Measurements from ENCODE around the gene ZC3H18. TPM values are rescaled to one million over a fixed set of nuclear protein-coding genes. Genes with fewer than 3 reads are reported as not detected.

ZC3H18 gene
- total RNA-seq, 1 donor from 2014 or later: 12.0 TPM

DNA sequence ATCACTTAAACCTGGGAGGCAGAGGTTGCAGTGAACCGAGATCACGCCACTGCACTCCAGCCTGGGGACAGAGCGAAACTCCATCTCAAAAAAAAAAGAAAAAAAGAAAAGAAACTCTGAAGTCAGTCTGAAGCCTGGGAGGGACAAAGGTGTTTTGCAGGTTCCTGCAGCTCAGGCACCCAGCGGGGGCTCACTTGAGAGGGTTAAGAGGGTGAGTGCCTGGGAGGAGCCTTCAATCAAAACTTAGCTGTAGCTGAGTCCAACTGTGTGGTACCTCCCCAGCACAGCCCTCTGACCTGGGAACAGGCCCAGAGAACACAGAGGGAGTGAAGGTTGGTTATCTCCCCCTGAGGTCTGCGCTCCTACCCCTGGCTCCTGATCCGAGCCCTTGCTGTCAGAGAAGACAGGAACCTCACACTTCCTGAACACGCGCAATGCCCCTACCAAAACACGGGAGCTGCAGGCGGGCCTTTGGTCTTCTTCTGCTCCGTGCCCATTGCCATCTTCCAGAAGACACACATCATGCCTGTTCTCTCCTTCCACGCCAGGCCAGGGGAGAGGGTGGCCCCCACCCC, 20.4 kb upstream of the ZC3H18 start:
- no peak for DNase-seq

DNA sequence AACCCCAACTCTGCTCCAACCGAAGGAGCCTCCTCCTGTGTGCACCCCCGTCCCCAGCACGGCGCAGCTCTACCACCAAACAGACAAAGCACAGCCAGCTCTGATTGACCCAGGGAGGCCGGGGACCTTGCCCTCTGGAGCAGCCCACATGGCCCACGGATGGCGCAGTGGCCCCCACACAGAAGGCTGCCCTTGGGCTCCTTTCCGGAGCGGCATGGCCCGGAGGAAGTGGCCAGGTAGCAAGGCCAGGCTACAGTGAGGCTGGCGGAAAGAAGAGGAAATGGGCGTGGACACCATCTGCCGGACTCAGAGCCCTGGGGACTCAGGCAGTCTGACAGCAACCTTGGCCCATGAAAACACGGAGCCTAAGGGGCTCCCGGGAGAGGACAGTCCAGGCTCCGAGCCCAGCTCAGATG, 19.9 kb upstream of the ZC3H18 start:
- no peak for DNase-seq

DNA sequence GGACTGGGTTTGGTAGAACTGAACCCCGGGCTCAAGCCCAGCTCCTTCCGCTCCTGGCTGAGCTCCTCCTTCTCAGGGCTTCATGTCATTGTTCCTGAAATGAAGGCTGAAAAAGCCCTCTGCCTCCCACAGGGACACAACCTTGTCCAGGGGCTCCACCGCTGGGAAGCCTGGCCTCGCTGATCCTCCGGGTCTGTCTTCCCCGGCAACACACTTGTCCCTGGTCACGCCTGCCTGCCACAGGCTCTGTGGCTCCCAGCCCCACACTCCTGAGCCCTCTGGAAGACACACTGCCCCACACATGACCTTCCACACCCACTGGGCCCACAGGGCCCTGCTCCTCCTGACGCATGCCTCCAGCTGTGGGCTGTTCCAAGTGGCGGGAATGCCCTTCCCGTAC, 18.0 kb upstream of the ZC3H18 start:
- no peak for DNase-seq

DNA sequence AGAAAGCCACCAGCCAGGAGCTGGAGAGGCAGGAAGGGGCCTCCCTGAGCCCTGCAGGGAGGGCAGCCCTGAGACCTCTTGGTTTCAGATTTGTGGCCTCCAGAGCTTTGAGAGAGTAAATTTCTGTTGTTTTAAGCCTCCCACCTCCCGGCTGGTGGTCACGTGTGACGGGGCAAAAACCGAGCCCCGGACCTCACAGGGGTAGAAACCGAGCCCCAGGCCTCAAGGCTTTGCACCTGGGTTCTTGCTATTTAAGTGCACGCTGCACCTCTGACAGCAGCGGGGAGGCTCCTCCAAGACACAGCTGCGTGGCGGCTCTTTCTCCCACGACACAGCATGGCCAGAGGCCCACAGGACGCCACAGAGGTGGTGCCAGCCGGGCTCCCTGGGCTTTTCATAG, 17.4 kb upstream of the ZC3H18 start:
- DNase-seq: no peak

DNA sequence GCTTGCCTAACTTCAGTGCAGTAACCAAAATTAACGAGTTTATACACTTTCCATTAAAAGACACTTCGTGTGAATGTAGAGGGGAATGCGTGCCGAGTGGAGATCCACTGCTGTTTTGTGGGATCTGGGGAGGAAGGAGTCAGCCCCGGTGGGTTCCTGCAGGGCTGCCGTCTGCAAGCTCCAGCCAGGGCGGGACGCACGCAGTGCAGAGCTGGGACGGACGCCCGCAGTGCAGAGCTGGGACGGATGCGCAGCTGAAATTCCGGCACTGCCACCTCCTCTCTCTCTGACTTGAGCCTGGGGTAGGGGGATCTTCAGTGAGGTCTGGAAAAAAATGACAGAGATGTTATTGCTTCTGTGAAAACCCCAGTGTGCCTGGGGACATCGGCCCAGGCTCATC, 16.5 kb upstream of the ZC3H18 start:
- no peak for DNase-seq

DNA sequence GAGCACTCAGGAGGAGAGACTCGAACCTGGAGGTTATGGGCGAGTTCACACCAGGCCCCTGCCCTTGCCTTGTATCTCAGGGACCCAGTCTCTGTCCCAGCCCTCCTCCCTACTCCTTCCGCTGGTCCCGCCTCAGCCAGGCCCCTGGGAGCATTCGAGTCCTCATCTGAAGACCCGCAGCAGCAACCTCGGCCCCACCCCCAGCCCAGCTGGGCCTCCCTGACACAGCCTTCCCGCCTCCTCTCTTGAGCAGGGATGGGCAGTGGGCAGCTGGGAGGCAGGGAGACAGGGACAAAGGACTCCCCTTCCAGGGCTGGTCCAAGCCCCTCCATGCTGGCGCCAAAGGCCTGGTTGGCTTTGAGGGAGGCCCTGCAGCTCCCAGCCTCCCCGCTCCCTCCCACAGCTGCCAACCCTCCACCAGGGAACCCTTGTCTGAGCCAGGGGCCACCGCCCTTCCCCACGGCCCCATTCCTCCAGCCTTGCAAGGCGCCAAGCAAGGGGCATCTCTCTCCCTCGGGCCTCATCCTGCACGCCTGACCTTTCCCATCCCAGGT, 15.4 kb upstream of the ZC3H18 start:
- no peak for DNase-seq

DNA sequence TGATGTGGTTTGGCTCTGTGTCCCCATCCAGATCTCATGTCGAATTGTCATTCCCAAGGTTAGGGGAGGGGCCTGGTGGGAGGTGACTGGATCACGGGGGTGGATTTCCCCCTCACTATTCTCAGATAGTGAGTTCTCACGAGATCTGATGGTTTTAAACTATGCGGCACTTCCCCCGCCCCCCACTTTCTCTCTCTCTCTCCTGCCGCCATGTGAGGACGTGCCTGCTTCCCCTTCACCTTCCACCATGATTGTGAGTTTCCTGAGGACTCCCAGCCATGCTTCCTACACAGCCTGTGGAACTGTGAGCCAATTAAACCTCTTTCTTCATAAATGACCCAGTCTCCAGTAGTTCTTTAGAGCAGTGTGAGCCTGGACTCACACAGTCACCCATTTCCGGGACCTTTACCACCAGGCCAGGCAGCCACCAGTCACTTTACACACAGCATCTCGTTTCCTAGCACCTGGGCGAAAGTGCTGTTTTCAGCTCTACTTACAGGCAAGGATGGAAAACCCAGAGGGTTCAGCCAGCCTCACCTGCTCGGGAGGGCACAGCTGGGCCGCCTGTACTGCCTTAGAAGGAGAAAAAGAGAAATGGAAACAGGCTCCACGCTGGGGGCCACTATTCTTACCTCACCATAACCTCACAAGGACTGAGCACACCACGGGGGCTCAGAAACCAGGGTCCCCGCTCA, 13.8 kb upstream of the ZC3H18 start:
- no peak for DNase-seq

DNA sequence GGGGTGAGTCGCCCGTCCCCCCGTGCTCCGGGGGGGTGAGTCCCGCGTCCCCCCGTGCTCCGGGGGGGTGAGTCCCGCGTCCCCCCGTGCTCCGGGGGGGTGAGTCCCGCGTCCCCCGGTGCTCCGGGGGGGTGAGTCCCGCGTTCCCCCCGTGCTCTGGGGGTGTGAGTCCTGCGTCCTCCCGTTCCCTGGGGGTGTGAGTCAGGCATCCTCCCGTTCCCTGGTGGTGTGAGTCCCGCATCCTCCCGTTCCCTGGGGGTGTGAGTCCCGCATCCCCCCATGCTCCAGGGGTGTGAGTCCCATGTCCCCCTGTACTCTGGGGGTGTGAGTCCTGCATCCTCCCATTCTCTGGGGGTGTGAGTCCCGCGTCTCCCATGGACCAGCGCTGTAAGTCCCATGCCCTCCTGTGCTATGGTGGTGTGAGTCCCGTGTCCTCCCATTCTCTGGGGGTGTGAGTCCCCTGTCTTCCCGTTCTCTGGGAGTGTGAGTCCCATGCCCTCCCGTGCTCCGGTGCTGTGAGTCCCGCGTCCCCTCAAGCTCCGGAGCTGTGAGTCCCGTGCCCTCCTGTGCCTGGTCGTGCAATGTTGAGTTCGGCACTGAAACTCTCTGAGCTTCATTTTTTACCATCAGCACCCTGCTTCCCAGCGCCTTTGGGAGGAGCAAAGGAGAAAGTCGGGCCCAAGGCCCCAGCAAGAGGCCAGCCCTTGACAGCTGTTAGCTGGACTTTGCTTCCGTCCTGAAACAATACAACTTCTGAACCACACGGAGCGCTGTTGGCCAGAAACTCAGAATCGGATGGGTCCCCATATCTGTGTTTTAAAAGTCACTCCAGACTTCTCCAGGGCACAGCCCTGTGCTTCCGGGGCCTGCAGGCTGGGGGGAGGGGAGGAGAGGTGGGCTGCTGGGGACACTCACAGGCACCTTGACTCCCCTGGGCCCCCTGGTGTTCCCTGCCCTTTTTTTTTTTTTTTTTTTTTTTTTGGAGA, 11.5 kb upstream of the ZC3H18 start:
- DNase-seq: no peak

DNA sequence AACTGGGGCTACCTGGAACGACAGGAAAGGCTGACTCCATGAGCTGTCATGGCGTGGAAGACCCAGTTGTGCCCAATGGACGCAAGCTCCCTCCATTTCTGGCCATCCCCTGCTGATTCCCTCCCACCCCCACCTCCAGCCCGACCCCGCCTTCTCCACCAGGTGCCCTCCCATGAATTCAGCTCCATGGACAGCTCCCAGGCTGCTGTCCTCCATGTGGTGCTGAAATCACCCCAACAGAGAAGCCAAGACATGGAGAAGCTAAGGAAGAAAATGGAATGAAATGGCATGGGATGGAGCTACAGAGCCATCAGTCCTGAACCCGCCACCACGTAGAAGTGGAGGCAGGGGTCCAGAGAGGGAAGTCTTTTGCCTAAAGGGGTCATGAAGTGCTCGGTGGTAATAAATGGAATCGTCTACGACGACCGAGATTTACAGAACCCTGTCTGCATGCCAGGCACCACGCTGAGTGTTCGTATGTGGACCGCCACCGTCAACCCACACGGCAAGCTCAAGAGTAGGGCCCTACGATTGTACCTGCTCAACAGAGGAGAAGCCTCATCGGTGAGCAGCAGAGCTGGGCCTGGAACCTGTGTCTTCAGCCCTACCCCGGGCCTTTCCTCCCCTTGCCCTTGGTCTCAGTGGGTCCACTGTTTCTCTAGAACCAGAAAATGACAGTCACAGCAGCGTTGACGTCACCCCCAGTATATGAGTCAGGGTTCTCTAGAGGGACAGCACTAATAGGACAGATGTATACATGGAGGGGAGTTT, 9.3 kb upstream of the ZC3H18 start:
- DNase-seq: no peak

DNA sequence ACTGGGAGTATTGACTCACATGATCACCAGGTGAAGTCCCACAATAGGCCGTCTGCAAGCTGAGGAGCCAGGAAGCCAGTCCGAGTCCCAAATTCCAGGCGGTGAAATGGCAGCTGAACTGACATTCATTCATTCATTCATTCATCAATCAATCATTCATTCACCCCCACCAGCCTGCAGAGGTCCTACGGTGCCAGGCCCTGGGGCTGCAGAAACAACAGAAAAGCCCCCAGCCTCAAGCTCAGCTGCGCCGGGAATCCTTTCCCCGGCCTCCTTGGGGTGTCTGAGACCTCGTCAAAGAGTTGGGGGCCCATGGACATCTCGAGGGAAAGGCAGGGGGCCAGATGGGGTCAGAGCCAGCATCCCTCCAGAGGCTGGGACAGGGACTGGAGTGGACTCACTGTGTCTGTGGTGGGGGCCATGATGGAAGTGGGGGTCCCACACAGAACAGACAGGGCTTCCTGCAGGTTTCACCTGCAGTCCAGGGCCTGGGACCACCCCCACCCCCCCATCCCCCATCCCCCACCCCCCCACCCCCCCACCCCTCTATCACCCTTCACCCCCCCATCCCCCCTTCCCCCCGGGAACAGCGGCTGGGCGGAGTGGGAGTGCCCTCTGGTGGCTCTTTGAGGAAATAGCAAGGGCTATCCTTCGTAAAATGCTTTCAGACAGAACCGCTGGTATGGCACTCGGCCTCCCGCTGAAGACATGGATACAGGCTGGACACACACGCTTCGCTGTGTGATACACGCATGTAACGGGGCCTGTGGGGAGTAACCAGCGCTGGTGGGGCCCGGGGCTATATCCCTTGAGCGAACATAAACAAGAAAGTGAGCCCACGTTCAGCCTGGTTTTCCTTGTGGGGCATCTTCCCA, 8.5 kb upstream of the ZC3H18 start:
- DNase-seq: peak; percentile 41

DNA sequence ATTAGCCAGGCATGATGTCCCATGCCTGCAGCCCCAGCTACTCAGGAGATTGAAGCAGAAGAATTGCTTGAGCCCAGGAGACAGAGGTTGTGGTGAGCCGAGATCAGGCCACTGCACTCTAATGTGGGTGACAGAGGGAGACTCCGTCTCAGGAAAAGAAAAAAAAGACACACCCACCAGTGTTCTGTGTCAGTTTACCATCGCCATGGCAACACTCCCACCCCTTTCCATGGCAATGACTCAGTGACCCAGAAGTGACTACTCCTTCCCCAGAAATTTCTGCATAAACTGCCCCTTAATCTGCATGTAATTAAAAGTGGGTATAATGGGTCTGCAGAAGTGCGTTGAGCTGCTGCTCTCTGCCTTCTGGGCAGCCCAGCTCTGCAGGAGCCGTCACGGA, 4.0 kb upstream of the ZC3H18 start:
- DNase-seq: no peak

DNA sequence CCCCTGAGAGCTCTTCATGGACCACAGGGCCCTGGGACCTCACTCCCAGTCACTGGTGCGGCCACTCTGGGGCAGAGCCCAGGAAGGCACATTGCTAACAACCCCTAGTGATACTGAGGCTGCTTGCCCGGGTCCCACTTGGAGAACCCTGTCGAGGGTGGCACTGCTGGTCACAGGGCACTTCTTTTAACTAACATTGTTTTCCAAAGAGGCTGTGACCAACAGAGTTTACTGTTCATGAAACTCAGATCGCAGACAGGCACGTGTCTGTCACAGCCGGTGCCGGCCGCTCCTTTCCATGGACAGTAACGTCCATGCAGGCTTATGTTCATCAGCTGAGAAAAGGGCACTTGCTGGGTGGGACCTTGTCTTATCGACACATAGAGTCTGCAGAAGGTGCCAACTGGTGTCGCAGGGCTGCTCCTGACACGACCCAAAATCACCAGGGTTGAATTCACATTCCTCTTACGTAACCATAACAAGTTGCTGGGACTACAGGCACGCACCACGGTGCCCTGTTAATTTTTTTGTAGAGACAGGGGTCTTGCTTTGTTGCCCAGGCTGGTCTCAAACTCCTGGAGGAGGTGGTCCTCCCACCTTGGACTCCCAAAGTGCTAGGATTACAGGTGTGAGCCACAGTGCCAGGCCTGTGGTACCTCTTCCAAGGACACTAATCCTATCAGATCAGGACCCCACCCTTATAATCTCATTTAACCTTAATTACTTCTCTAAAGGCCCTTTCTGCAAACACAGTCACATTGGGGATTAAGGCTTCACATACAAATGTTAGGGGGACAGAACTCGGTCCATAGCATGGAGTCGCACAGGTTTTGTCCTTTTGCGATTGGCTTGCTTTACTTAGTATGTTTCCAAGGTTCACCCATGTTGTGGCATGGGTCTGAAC, 1.2 kb upstream of the ZC3H18 start:
- DNase-seq: no peak

DNA sequence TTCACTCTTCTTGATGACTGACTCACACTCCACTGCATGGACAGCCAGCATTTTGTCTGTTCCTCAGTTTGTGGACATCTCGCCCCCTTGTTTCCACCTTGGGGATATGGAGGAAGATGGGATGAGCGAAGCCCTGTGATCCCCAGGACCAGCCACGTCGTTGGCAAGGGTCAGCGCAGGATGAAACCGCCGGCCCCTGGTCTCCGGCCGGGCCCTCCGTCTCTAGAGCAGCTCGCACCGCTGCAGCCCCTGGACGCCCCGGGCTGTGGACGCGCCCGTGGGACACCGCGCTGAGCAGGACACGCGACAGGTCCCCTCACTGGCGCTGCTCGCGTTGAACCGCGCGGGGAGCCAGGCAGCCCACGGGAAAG, 604 bp upstream of the ZC3H18 start:
- DNase-seq: no peak

DNA sequence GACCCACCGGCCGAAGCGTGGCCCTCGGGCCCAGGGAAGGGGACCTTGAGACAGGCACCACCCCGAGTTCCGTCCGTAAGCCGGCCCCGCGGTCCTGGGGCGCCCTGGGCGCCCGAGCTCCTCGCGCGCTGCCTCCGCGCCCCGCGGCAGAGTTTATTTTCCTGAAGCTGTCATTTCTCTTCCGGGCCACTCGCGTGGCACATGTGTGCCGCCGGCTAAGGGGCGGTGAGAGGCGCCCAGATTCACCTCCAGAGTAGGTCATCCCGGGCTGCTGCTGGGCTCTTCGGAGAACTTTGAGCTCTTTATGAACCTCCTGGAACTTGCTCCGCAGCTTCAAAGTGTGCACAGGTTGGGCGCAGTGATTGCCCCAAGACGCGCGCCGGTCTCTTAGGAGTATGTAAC, 489 bp downstream of the ZC3H18 start:
- no peak for DNase-seq

DNA sequence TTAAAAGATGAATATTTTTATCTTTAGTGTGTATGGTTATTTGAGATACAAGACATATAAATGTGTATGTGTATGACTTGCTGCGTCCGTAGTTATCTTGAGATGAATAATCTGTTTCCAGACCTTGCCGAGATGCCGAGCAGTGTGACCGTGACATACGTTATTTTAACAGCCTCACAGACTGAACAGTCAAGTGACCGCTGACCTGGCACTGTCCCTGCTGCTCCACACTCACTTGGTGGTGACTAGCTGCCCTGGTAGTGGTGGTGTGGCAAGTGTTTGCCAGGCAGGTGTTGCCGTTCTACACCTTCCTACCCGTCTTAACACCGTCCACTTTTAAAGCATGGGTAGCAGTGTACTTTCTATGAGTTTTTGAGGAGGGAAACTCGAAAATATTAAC, 5.0 kb downstream of the ZC3H18 start:
- DNase-seq: no peak

DNA sequence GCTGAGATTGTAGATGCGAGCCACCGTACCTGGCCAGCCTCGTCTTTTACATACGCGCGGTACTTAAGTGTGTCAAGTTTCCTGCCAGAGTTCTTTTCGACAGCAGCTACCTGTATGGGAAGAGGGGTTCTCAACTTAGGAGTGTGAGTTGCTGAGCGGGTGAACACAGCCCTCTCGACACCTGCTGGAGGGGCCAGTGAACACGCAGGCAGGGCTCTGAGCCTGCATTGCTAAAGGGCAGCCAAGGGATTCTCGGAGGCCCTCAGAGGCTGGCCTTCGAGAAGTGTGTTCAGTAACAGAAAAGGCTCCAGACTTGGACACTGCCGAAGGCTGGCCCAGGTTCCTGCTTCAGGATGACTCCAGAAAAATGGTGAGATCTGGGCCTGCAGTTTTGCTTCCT, 6.1 kb downstream of the ZC3H18 start:
- DNase-seq: no peak

DNA sequence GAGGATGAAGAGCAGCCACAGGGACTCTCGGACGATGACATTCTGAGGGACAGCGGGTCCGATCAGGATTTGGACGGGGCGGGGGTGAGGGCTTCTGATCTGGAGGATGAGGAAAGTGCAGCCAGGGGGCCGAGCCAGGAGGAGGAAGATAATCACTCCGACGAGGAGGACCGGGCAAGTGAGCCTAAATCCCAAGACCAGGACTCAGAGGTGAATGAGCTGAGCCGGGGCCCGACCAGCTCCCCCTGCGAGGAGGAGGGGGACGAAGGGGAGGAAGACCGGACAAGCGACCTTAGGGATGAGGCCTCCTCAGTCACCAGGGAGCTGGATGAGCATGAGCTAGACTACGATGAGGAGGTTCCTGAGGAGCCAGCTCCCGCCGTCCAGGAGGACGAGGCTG, 7.0 kb downstream of the ZC3H18 start:
- DNase-seq: no peak

DNA sequence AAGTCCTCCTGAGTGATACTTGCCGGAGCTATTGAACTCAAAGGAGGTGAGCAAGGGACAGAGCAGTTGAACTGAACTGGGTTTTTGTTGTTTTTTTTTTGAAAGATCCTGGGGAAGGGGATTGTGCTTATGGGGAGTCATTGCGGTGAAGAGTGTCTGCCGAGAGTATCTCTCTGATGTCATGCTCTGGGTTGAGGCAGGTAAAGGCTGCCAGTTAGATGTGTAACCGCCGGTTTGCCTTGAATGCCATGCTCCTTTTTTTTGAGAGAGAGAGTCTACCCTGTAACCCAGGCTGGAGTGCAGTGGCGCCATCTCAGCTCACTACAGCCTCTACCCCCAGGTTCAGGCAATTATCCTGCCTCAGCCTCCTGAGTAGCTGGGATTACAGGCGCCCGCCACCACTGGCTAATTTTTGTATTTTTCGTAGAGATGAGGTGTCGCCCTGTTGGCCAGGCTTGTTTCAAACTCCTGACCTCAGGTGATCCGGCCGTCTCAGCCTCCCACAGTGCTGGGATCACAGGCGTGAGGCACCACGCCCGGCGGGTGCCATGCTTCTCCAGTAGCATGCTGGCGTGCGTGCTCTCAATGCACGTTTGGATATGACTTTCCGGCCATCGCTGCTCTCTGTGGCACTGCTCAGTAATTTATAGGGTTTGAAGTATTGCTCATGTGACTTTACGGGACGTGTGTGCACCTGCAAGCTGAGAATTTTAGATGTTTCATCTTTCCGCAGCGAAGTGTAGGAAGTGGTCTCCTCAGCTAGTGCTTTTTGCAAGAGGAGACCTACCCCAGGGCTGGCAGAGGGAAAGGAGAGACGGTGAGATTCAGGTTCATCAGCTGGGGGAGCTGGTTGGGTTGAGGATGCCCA, 8.5 kb downstream of the ZC3H18 start:
- DNase-seq: no peak

DNA sequence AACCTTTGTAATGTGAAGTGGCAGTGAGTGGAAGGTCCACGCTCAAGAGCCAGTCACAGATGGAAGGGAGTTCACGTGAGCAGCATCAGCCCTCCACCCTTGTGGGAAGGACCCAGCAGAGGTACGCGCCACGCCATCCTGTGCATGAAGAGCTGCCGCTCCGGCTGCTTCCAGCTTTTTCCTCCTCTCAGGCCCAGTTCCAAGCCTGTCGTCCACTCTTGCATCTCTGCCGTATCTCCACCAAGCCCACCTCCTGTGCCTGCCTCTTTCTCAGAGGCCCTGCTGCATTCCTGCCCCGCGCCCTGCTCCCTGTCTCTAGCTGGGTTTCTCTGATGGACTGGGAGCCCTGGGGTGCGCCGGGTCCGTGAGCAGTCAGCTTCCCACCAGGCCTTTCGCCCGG, 10.2 kb downstream of the ZC3H18 start:
- no peak for DNase-seq
